NCI-H2081 treated with DMSO at 0.1 percent for 48 hours (cell line): ENCODE data around the gene ANKRD34B.
"Not testable (repeated sequence)": the region's sequence is repeated elsewhere in the genome, so short reads cannot be mapped to it uniquely, and the experiment has no call there.

Experiments used
- DNase-seq: peaks from one replicate; lab custom pipeline; 2025; lab: John Stamatoyannopoulos, UW

The ANKRD34B gene

GRCh38 chr5:80569961-80570786, at the start of gene ANKRD34B:
Gene ANKRD34B (minus strand): TSS chr5:80570280. CDS start chr5:80560019, 10,261 bp downstream.
- DNase-seq, result no peak

- DNase-seq, result no peak
These were observed 49.0 kb upstream of the ANKRD34B start for GRCh38 chr5:80619086-80619485.

GRCh38 chr5:80618438-80618837, 48.4 kb upstream of the ANKRD34B start:
- DNase-seq, result no peak

- DNase-seq, result no peak
These were observed 45.3 kb upstream of the ANKRD34B start for GRCh38 chr5:80615266-80615914.

- DNase-seq, result no peak
These were observed 39.6 kb upstream of the ANKRD34B start for GRCh38 chr5:80609692-80610091.

- DNase-seq, result no peak
These were observed 38.7 kb upstream of the ANKRD34B start for GRCh38 chr5:80608731-80609130.

- DNase-seq, result no peak
These were observed 37.8 kb upstream of the ANKRD34B start for GRCh38 chr5:80607832-80608231.

GRCh38 chr5:80607343-80607742, 37.3 kb upstream of the ANKRD34B start:
- DNase-seq, result no peak

GRCh38 chr5:80600943-80601693, 31.0 kb upstream of the ANKRD34B start:
- DNase-seq, result no peak

GRCh38 chr5:80597500-80597899, 27.4 kb upstream of the ANKRD34B start:
- DNase-seq, result no peak

GRCh38 chr5:80594810-80595209, 24.7 kb upstream of the ANKRD34B start:
- DNase-seq, result no peak

GRCh38 chr5:80592761-80593160, 22.7 kb upstream of the ANKRD34B start:
- DNase-seq, result no peak

GRCh38 chr5:80592105-80592504, 22.0 kb upstream of the ANKRD34B start:
- no peak for DNase-seq

GRCh38 chr5:80591352-80591751, 21.3 kb upstream of the ANKRD34B start:
- DNase-seq, result no peak

GRCh38 chr5:80590766-80591165, 20.7 kb upstream of the ANKRD34B start:
- no peak for DNase-seq

- no peak for DNase-seq
These were observed 18.9 kb upstream of the ANKRD34B start for GRCh38 chr5:80588858-80589540.

- DNase-seq, result no peak
These were observed 14.7 kb upstream of the ANKRD34B start for GRCh38 chr5:80584770-80585169.

GRCh38 chr5:80580291-80580690, 10.2 kb upstream of the ANKRD34B start:
- not testable (repeated sequence) for DNase-seq

GRCh38 chr5:80579050-80579449, 9.0 kb upstream of the ANKRD34B start:
- no peak for DNase-seq

GRCh38 chr5:80577707-80578106, 7.6 kb upstream of the ANKRD34B start:
- no peak for DNase-seq

- DNase-seq, result no peak
These were observed 6.3 kb upstream of the ANKRD34B start for GRCh38 chr5:80576383-80576782.

- no peak for DNase-seq
These were observed 3.0 kb upstream of the ANKRD34B start for GRCh38 chr5:80573062-80573461.
